SH-SY5Y (cell line): Measurements from ENCODE around the gene P4HA2.

Source experiments
- GATA2 ChIP-seq: IDR thresholded peaks from 2 replicates; pipeline ENCODE4 v1.6.1; 2011; ENCODE audit warnings: mild to moderate bottlenecking, low read depth, low read length
- GATA3 ChIP-seq: IDR thresholded peaks from 2 replicates; pipeline ENCODE4 v1.6.1; 2011; ENCODE audit warnings: low read depth, mild to moderate bottlenecking, low read length, moderate library complexity

DNA sequence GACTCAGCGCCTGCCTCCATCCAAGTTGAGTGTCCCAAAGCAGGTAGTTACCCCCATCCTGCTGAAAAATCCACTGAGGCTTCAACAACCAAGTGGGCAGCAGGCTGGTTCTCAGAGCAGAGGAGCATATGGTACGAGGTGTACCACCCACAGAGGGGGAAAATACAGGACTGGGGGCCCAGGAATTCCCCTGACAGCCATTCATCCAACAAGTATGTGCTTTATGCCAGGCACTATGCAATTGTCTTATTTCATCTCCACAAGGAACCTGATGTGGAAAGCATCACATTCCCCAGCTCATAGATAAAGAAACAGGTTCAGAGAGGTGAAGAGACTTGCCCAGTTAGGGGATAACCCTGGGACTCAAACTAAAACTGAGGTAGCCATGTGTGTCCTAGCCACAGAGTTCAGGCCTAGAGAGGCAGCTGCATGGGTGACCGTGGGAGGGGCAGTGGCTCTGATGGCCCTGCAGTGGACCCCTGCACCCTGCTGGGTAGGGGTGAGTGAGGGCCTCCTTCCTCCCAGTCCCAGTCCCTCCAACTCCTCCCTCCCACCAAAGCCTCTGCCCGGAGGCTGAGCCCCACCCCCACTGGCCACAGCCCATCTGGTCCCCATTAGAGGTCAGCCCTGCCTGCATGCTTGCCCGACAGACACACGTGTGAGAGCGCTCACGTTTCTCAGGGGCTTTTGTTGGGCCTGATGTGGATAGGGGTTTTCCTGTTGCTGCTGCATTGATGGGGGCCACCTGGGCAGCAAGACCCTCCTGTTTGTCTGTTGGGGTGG, 41.3 kb upstream of the P4HA2 start:
- TF ChIP-seq GATA3 = no peak
- no peak for TF ChIP-seq GATA2
